Body of pancreas (tissue), 4 donors: ENCODE results near the gene FHL2.

Source experiments
- CTCF ChIP-seq, 7 experiments: fragments of 450-650 bp in 4 of 7; fragments of 200-600 bp in 3 of 7; sonication (generic) in 3 of 7; IDR thresholded peaks; one replicate each; pipeline ENCODE4 v1.5.1; 2016 to 2019; ENCODE audit warnings: antibody characterized with exemption in 7 of 7
- POLR2A ChIP-seq, 3 donors: fragments of 450-650 bp; IDR thresholded peaks; one replicate each; pipeline ENCODE4 v1.6.1; 2016; ENCODE audit warnings: antibody characterized with exemption in 3 of 3, mild to moderate bottlenecking in 2 of 3

GRCh38 chr2:105378276-105378840, 20.5 kb downstream of the FHL2 start:
- no peak for TF ChIP-seq CTCF (IDR thresholded peaks at IDR 0.05)
- no peak for TF ChIP-seq POLR2A (IDR thresholded peaks at IDR 0.05)
